Stimulated activated CD4-positive, alpha-beta T cell treated with anti-CD3 and anti-CD28 coated beads, Interleukin-1b, Interleukin-23, amount 100 ng/mL, for 4 hours (primary cell): ENCODE data around the gene KLK13.

Experiments used
- DNase-seq, 2 donors: peaks; one replicate each; pipeline ENCODE4 v3.0.0-alpha.2; 2020; ENCODE audit warnings: low read depth in 2 of 2

Gene KLK13, protein sequence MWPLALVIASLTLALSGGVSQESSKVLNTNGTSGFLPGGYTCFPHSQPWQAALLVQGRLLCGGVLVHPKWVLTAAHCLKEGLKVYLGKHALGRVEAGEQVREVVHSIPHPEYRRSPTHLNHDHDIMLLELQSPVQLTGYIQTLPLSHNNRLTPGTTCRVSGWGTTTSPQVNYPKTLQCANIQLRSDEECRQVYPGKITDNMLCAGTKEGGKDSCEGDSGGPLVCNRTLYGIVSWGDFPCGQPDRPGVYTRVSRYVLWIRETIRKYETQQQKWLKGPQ

GRCh38 chr19:51064534-51065220, at the start of gene KLK13:
Gene KLK13 (minus strand): TSS chr19:51065092. CDS start chr19:51065067, 25 bp downstream.
- no peak for DNase-seq

DNA sequence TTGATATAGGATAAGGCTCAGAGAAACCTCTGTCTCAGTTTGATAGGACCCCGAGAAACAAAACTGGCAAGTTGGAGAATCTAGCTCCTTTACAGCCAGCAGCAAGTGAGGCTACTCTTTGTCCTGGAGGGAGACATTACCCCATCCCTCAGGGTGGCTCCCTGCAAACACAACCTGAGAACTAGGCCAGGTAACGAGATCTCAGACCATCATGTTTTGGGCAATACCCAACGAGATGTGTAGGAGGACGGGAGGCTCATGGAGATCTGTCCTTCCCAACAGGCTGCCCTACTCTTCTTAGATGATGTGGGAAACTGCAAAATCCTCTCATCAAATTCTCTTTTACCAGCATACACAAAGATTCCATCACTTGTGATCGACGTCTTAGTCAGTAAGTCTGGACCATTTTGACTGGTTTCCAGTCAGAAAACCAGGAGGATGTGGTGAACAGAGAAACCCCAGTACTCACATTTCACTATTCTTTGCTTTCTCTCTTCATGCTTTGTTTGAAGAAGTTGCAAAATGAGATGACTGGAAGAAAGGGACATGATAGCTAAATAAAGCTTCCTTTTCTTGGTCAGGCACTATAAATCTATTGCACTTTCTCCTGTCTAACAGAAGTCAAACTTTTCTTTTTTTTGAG, 49.3 kb upstream of the KLK13 start:
- no peak for DNase-seq

- DNase-seq, result no peak
Measured at GRCh38 chr19:51111606-51112005, 46.7 kb upstream of the KLK13 start.

DNA sequence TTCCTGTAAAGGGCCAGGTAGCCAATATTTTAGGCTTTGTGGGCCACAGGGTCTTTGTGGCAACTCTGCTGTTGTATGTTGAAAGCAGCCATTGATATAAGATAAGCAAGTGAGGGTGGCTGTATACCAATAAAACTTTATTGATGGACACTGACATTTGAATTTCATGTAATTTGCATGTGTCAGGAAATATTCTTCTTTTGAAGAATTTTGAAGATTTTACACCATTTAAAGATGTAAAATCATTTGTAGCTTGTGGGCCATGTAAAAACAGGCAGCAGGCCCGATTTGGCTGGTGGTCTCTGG, 45.7 kb upstream of the KLK13 start:
- no peak for DNase-seq

GRCh38 chr19:51108805-51109146, 43.9 kb upstream of the KLK13 start:
- no peak for DNase-seq

DNA sequence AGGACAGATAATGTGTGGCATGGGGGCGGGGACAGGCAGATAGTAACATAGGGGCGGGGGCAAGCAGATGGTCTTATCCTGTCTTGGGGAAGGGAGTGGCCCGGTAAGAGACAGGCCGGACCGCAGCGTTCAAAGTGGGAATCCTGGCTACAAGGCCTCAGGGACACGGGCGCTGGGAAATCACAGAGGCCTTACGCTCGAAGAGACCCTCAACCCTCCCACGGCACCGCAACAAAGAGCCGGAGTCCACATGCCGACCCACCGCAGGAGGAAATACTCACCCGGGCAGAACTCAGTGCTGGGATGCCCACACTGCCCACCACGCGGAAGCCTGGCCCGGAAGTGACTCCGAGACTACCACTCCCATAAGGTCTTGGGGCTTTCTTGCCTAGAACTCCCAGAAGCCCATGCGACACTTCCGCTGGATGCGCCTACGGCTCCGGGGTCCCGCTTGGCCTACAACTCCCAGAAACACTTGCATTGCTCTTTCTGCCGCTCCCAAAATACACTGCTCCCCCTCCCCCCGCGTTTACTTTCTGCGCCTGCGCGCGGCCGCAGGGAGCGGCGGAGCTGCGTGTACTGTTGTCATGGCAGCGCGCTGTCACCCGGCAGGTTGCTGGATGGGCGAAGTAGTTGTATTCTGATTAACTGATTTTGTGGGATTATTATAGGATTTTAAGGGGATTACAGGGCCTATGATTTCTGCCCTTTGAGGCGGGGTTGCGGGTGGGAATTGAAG, 43.3 kb upstream of the KLK13 start, which contains the start of gene CTU1:
TSS of gene CTU1 (minus strand) at position 344 of the 739 bp plus-strand sequence. CDS start 3,840 bp downstream, outside the sequence.
- DNase-seq, result peak; percentile 93 to 97

GRCh38 chr19:51107406-51108065, 42.6 kb upstream of the KLK13 start:
- peak in 1 of 2 donors; percentile 23 for DNase-seq

- no peak for DNase-seq
Measured at GRCh38 chr19:51103926-51104341, 39.0 kb upstream of the KLK13 start.

- DNase-seq, result no peak
Measured at GRCh38 chr19:51102991-51103390, 38.1 kb upstream of the KLK13 start.

- no peak for DNase-seq
Measured at GRCh38 chr19:51101171-51101865, 36.4 kb upstream of the KLK13 start.

GRCh38 chr19:51100601-51101000, 35.7 kb upstream of the KLK13 start:
- no peak for DNase-seq

GRCh38 chr19:51099047-51099382, 34.1 kb upstream of the KLK13 start:
- no peak for DNase-seq

DNA sequence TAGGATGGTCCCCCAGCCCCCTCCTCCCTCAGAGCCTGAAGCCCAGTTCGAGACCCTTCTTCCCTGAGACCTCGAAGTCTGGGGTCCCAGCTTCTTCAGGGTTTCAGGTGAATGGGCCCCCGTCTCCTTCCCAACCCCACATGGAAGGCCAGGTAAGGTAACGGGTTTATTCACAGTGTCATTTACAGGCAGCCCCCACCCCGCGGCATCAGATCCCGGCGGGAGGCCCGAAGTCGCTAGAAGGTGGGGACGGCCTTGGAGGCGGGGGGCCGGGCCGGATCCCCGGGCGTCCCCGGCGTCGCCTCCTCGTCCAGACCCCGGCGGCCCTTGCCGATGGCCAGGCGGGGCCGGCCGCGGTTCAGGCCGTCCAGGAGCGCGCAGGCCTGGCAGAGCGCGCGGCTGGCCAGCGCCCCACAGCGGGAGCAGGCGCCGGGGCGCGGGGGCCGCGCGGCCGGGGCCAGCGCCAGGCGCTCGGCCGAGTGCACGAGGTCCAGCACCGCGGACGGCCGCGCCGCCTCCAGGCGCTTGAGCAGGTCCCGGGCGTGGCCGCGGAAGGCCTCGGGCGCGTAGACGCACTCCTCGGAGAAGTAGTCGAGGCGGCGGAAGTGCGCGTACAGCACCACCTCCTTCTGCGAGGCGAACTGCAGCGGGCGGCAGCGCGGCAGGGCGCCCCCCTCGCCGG, 33.6 kb upstream of the KLK13 start:
- DNase-seq, result peak in 1 of 2 donors; percentile 15

GRCh38 chr19:51097796-51098195, 32.9 kb upstream of the KLK13 start:
- DNase-seq, result no peak

GRCh38 chr19:51097166-51097738, 32.4 kb upstream of the KLK13 start:
- peak; percentile 61 to 75 for DNase-seq

DNA sequence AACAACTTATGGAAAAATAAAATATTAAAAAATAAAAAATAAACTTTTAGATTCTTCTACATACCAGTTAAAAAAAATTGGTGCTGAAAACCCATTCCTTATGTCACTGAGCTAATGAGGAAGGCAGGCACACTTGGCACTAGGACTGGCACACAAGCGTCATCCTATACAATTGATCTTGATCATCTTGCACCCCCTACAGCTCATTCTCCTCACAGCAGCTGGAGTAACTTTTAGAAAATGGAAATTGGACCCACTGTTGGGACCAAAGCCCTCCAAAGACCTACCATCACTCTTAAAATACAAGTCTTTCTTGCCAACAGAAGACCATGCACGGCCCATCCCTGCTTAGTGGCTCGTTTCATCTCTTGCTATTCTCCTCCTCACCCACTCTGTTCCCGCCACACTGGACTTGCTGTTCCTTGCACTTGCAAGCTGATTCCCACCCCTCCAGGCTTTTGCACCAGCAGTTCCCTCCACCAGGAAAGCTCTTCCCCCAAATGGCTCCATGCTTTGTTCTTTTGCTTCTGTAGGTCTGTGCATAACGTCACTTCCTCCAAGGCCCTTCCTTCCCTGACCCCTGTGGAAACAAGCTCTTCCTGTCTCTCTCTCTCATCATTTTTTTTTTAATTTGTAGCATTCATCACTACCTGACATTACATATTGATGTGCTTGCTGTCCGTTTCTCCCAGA, 31.7 kb upstream of the KLK13 start:
- DNase-seq, result no peak

- DNase-seq, result no peak
Measured at GRCh38 chr19:51094696-51095279, 29.9 kb upstream of the KLK13 start.

GRCh38 chr19:51093510-51094345, 28.8 kb upstream of the KLK13 start:
- DNase-seq, result no peak
